Erythroblast (primary cell): Measurements from ENCODE around the gene GTPBP6.

Source experiments
- DNase-seq, 2 experiments: peaks; one replicate each; lab custom pipeline; 2025; lab: John Stamatoyannopoulos, UW
- GATA1 ChIP-seq: IDR thresholded peaks from 2 replicates; pipeline ENCODE4 v1.6.1; 2011; ENCODE audit warnings: low read depth, mild to moderate bottlenecking, control low read depth, low read length, moderate library complexity
- POLR2A ChIP-seq: IDR thresholded peaks from 2 replicates; pipeline ENCODE4 v1.6.1; 2011; ENCODE audit warnings: mild to moderate bottlenecking, low read length

Gene GTPBP6

DNA sequence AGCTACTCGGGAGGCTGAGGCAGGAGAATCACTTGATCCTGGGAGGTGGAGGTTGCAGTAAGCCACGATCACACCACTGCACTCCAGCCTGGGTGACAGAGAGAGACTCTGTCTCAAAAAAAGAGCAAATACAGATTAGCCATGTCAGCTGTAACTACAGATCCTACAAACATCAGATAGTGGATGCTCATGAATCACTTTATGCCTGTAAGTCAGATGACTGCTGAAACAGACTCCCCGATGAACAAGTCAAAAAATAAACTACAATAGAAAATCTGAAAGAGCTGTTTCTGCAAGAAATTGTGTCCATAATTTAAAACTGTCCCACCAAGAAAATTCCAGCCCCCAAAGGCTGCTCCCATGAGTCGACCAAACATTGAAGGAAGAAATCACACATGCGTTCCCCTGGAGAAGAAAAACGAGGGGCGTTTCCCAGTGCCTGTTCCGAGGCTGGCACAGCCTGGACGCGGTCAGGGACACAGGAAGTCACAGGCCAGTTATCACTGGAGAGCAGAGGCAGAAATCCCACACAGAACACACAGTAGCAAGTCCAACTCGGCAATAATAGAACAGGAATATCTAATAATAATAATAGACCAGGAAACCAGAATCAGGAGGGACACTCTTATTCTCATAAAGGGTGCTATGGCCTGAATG lies 30.0 kb upstream of the GTPBP6 start:
- no peak for TF ChIP-seq GATA1
- no peak for TF ChIP-seq POLR2A
- DNase-seq = no peak

- no peak for DNase-seq
These were observed 28.9 kb upstream of the GTPBP6 start for GRCh38 chrX:347351-348117.

DNA sequence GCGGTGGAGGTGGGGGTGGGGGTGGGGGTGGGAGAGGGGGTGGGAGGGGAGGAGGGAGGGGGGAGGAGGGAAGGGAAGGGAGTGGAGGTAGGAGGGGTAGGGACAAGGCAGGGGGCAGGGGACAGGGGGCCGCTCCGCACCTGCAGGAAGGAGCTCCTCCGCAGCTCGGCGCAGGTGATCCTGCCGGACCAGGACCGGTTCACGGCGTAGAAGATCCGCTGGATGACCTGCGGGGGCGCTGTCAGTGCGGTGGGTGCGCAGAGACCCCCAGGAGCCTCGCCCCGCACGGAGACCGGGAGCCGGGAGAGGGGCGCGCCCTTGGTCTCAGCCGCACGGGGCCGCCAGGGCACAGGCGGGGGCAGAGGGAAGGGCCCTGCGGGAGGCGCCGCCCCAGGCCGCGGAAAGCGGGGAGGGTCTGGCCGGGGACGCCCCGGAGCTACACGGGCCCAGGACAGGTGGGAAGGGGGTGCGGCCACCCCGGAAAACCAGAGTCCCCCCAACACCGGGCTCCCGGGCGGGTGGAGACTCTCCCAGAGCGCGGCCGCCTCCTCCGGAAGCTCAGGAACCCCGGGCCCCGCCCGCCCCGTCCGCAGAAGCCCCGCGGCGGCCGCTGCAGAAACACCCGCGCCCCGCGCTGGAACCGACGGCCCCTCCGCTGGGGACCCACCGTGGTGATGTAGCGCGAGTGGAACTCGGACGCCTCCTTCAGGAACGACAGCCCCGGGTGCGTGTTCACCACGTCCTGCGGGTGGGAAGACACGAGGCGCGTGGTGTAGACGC lies 27.6 kb upstream of the GTPBP6 start:
- TF ChIP-seq POLR2A (no peak), GATA1 (no peak)
- no peak for DNase-seq

More at GRCh38 chrX:347351-348117, 28.9 kb upstream of the GTPBP6 start:
- no peak for TF ChIP-seq POLR2A
- no peak for TF ChIP-seq GATA1

DNA sequence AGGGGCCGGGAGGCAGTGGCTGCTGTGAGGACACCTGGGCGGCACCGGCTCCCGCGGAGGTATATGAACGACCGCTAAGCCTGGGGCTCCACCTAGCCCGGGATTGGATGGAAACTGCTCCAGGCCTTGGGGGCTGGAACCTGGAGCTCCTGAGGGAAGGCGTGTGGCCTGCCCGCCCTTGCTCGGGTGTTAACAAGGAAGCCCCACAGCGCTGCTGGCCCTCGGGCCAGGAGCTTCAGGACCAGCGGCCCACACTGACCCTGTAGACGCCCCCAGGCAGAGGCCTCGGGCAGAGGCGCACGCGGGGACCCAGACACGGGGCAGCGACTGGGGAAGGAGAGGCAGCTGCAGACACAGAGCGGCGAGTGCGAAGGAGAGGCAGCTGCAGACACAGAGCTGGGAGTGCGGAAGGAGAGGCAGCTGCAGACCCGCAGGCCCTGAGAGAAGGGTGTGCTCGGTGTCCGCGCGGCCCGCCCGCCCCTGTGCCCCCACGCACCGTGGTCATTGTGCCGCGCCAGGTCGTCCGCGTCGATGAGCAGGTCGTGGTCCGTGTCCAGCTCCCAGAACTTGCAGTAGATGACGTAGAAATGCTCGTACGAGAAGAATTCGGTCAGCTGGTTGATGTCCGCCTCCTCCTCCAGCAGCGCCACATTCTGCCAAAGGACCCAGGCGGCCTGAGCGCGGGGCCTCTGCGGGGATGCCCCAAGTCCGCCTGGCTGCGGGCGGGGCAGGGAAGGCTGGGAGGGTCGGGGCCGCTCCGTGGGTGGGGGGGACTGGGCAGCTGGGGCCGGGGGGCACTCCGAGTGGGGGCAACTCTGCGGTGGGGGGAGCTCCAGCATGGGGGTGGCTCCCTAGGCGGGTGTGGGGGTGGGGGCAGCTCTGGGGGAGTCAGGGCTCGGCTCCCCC lies 26.7 kb upstream of the GTPBP6 start:
- TF ChIP-seq POLR2A (no peak), GATA1 (no peak)
- DNase-seq = no peak

DNA sequence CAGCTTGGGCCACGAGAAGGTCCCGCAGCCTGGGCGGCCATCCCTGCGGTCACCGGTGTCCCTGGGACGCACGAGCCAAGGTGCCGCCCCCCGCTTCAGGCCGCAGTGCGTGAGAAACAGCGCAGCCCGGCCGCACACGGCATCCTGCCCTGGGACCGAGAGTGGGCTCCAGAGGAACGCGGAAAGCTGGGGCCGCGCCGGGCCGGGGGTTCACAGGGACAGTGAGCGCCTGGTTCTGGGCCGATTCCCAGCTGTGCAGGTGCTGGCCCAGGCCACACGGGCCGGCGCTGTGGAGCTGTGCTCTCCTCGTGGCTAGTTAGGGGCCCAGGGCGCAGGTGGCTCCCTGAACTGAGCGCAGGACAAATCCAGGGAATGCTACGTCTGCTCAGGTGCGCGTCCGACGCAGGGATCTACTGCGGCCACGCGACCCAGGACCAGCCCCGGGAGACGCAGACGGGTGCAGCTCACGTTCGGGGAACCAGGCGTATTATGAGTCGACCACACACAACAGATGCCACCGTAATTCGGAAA lies 25.8 kb upstream of the GTPBP6 start:
- DNase-seq = no peak
- TF ChIP-seq GATA1 (no peak), POLR2A (no peak)

DNA sequence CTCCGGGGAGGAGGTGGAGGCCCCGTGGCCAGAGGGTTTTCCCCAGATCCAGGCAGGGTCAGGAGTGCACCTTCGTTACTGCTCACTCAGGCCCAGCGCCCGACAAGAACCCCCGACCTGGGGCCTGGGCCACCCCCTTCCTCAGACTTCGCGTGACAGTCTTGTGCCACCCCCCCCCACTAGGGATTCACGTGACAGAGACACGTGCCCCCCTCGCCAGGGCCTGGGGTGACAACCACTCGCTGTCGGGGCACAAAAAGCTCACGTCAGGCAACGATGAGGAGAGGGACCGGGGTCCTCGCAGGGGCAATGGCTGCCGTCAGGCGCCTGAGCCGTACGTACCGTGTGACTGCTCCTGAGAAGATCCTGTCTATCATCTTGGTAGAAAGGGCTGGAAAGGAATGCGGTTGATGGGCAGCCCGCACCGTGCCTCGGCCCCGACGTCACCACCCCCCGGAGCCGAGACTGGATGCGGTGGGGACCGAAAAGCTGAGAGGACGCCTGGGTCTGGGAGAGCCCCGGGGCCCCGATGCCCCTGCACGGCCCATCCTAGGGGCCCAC lies 23.0 kb upstream of the GTPBP6 start:
- DNase-seq = no peak
- TF ChIP-seq GATA1 = no peak
- no peak for TF ChIP-seq POLR2A

GRCh38 chrX:340641-341423 lies 22.2 kb upstream of the GTPBP6 start:
- TF ChIP-seq POLR2A = no peak
- TF ChIP-seq GATA1 = no peak
- no peak for DNase-seq

DNA sequence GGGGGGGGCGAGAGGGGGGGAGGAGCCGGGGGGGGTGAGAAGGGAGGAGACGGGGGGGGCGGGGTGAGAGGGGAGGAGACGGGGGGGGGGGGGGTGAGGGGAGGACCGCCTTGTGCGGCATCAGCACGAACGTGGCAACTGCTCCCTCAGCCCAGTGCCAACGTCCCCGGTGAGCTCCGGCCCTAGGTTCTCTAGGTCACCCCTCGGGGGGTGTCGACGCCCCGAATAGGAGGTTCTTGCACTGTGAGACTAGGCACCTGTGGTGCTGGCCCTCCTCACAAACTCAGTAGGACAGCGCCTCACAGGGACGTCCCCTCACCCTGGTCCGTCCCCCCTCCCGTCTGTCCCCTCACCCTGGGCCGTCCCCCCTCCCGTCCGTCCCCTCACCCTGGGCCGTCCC lies 21.5 kb upstream of the GTPBP6 start:
- DNase-seq = no peak
- TF ChIP-seq POLR2A (no peak), GATA1 (no peak)

DNA sequence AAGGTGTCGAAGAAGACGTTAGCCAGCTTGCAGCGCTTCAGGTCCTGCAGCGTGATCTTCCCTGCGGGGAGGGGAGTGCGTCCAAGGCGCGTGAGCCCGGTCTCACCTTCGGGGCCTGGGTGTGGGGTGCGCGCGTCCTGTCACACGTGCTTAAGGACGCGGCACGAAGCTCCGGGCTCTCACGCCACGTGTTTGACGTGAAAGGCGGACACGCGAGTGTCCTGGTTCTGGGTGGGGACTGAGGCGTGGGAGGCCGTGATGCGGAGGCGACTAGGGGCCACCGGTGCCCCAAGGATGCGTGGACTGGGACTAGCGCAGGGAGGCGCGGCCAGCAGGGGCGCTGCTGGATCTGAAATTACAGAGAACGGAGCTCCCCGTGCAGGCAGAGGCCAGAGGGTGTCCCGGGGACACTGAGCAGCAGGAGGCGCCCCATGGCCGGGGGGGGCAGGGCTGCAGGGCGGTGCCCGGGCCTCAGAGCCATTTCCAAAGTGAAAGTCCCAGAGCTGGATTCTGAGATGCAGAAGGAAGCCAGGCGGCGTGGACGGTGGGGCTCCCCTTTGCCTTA lies 20.3 kb upstream of the GTPBP6 start:
- TF ChIP-seq POLR2A (no peak), GATA1 (no peak)
- no peak for DNase-seq

GRCh38 chrX:338281-338835 lies 19.8 kb upstream of the GTPBP6 start:
- TF ChIP-seq POLR2A (no peak), GATA1 (no peak)
- DNase-seq = no peak

GRCh38 chrX:337331-337831 lies 18.8 kb upstream of the GTPBP6 start:
- no peak for DNase-seq
- TF ChIP-seq POLR2A (no peak), GATA1 (no peak)
